ENCODE results near the gene TMEM254. TPM values are rescaled to one million over a fixed set of nuclear protein-coding genes. Genes with fewer than 3 reads are reported as not detected.
"Not testable (repeated sequence)": the region's sequence is repeated elsewhere in the genome, so short reads cannot be mapped to it uniquely, and the experiment has no call there.

The TMEM254 gene
- total RNA-seq, 2 donors from 2014 or later = 52.7 to 95.9 TPM

GRCh38 chr10:80131499-80131901, 53.0 kb downstream of the TMEM254 start:
- intact Hi-C loops (cut with DNase I) = no loop called here
- H3K9me3 ChIP-seq = no peaks in the 10 kb centered on the region
- H3K27me3 ChIP-seq (replicated peaks; ENCODE audit: insufficient read depth) = no peaks in the 10 kb centered on the region
- 83% methylated on average over 6 of the region's 6 CpGs for WGBS
- TF ChIP-seq CTCF (IDR thresholded peaks at IDR 0.05) = no peak
- no peak for TF ChIP-seq POLR2AphosphoS5 (IDR thresholded peaks at IDR 0.05)
- TF ChIP-seq POLR2A (IDR thresholded peaks at IDR 0.05) = no peak
- H3K36me3 ChIP-seq = no peaks in the 10 kb centered on the region
- DNase-seq (ENCODE audit: low spot score) = no peak
- no peak overlapping the region for H3K27ac ChIP-seq
- H3K4me3 ChIP-seq = no peak overlapping the region
- H3K4me1 ChIP-seq (replicated peaks) = no peaks in the 10 kb centered on the region

- peak within 1 kb of the TSS; percentile 23 to 28 for H3K4me3 ChIP-seq
- no peaks in the 10 kb centered on the region for H3K27me3 ChIP-seq (replicated peaks; ENCODE audit: insufficient read depth)
- DNase-seq (ENCODE audit: low spot score) = no peak
- H3K9me3 ChIP-seq = no peaks in the 10 kb centered on the region
- H3K36me3 ChIP-seq = no peaks in the 10 kb centered on the region
- H3K27ac ChIP-seq = peak within 1 kb of the TSS in 1 of 2 donors; percentile 30
- intact Hi-C loops (cut with DNase I) = no loop called here
- WGBS = 5% methylated on average over 33 of the region's 58 CpGs
- TF ChIP-seq POLR2AphosphoS5 (IDR thresholded peaks at IDR 0.05) = no peak
- no peak for TF ChIP-seq POLR2A (IDR thresholded peaks at IDR 0.05)
- TF ChIP-seq CTCF (IDR thresholded peaks at IDR 0.05) = no peak
- H3K4me1 ChIP-seq (replicated peaks) = no peaks in the 10 kb centered on the region
Measured at GRCh38 chr10:80132299-80133139, 54.1 kb downstream of the TMEM254 start, which contains the start of gene PLAC9. Gene PLAC9 (plus strand): TSS chr10:80132730. CDS start chr10:80132763, 33 bp downstream.

- no peaks in the 10 kb centered on the region for H3K4me1 ChIP-seq (replicated peaks)
- no peaks in the 10 kb centered on the region for H3K9me3 ChIP-seq
- no peak for DNase-seq (ENCODE audit: low spot score)
- no peak for TF ChIP-seq POLR2AphosphoS5 (IDR thresholded peaks at IDR 0.05)
- 58% methylated on average over 6 of the region's 6 CpGs for WGBS
- H3K4me3 ChIP-seq = peak overlapping the region; percentile 23 to 28
- intact Hi-C loops (cut with DNase I) = no loop called here
- H3K27ac ChIP-seq = peak overlapping the region in 1 of 2 donors; percentile 30
- H3K36me3 ChIP-seq = no peaks in the 10 kb centered on the region
- no peaks in the 10 kb centered on the region for H3K27me3 ChIP-seq (replicated peaks; ENCODE audit: insufficient read depth)
Measured at GRCh38 chr10:80133206-80133605, 54.7 kb downstream of the TMEM254 start.

- 74% methylated on average over 9 of the region's 9 CpGs for WGBS
- H3K9me3 ChIP-seq; H3K36me3 ChIP-seq; DNase-seq (ENCODE audit: low spot score); intact Hi-C loops (cut with DNase I); H3K4me1 ChIP-seq (replicated peaks); H3K27me3 ChIP-seq (replicated peaks; ENCODE audit: insufficient read depth): not testable (repeated sequence)
- Histone ChIP-seq H3K27ac (peak overlapping the region in 1 of 2 donors; percentile 30), H3K4me3 (peak overlapping the region in 1 of 2 donors; percentile 23)
Measured at GRCh38 chr10:80133687-80134086, 55.2 kb downstream of the TMEM254 start.

- no peaks in the 10 kb centered on the region for H3K36me3 ChIP-seq
- H3K4me3 ChIP-seq = no peak overlapping the region
- intact Hi-C loops (cut with DNase I) = no loop called here
- H3K4me1 ChIP-seq (replicated peaks) = no peaks in the 10 kb centered on the region
- DNase-seq (ENCODE audit: low spot score) = no peak
- no peak for TF ChIP-seq CTCF (IDR thresholded peaks at IDR 0.05)
- no peak for TF ChIP-seq POLR2AphosphoS5 (IDR thresholded peaks at IDR 0.05)
- no peak for TF ChIP-seq POLR2A (IDR thresholded peaks at IDR 0.05)
- H3K9me3 ChIP-seq = no peaks in the 10 kb centered on the region
- no peaks in the 10 kb centered on the region for H3K27me3 ChIP-seq (replicated peaks; ENCODE audit: insufficient read depth)
- H3K27ac ChIP-seq = no peak overlapping the region
- 38% methylated on average over 8 of the region's 8 CpGs for WGBS
Measured at GRCh38 chr10:80136134-80136571, 57.7 kb downstream of the TMEM254 start.

Measured in prostate gland (tissue), 2 donors.